ENCODE results near the gene PACC1.
A peak's percentile ranks its signal among the peaks of the same experiment; 100 is the strongest.
"Not testable (repeated sequence)": the region's sequence is repeated elsewhere in the genome, so short reads cannot be mapped to it uniquely, and the experiment has no call there.

The PACC1 gene

DNA sequence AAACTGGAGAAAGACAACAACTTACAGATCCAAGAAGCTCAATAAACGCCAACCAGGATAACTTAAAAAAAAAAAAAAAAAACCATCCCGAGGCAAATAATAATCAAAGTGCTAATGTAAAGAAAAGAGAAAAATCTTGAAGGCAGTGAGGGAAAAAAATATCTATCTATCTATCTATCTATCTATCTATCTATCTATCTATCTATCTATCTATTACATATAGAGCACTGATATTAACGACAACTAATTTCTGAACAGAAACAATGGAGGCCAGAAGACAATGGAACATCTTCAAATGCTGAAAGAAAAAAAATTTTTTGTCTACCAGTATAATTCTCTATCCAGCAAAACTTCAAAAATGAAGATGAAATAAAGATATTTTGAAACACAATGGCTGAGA, 18.0 kb downstream of the PACC1 start (continued):
- TF ChIP-seq, protein P1, sequence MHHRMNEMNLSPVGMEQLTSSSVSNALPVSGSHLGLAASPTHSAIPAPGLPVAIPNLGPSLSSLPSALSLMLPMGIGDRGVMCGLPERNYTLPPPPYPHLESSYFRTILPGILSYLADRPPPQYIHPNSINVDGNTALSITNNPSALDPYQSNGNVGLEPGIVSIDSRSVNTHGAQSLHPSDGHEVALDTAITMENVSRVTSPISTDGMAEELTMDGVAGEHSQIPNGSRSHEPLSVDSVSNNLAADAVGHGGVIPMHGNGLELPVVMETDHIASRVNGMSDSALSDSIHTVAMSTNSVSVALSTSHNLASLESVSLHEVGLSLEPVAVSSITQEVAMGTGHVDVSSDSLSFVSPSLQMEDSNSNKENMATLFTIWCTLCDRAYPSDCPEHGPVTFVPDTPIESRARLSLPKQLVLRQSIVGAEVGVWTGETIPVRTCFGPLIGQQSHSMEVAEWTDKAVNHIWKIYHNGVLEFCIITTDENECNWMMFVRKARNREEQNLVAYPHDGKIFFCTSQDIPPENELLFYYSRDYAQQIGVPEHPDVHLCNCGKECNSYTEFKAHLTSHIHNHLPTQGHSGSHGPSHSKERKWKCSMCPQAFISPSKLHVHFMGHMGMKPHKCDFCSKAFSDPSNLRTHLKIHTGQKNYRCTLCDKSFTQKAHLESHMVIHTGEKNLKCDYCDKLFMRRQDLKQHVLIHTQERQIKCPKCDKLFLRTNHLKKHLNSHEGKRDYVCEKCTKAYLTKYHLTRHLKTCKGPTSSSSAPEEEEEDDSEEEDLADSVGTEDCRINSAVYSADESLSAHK (tag by site-specific recombination; IDR thresholded peaks at IDR 0.05) = no peak

DNA sequence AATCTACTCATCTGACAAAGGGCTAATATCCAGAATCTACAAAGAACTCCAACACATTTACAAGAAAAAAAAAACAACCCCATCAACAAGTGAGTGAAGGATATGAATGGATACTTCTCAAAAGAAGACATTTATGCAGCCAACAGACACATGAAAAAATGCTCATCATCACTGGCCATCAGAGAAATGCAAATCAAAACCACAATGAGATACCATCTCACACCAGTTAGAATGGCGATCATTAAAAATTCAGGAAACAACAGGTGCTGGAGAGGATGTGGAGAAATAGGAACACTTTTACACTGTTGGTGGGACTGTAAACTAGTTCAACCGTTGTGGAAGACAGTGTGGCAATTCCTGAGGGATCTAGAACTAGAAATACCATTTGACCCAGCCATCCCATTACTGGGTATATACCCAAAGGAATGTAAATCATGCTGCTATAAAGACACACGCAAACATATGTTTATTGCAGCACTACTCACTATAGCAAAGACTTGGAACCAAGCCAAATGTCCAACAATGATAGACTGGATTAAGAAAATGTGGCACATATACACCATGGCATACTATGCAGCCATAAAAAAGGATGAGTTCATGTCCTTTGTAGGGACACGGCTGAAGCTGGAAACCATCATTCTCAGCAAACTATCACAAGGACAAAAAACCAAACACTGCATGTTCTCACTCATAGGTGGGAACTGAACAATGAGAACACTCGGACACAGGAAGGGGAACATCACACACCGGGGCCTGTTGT, 18.8 kb downstream of the PACC1 start:
- CTCF ChIA-PET; H3K27ac ChIP-seq (ENCODE audit: extremely low read depth, low read depth, low read length); H3K4me3 ChIP-seq (ENCODE audit: low read depth, low read length); H3K4me1 ChIP-seq (ENCODE audit: control insufficient read depth, insufficient read depth, low read length); POLR2A ChIA-PET; H3K9me3 ChIP-seq (ENCODE audit: control insufficient read depth, insufficient read depth, low read depth, low read length): not testable (repeated sequence)
- H3K36me3 ChIP-seq (ENCODE audit: control insufficient read depth in 2 of 2, insufficient read depth in 1 of 2, low read length in 2 of 2) = peaks cover 0 to 16% of the 10 kb centered on the region in 2 experiments; a peak in 1 of 3 replicates
- TF ChIP-seq SCRT1 (tag by site-specific recombination; IDR thresholded peaks at IDR 0.05; ENCODE audit: borderline replicate concordance) (0 out of 2 replicates have a peak, but pooled peaks have one; percentile 56), ZNF146 (tag by site-specific recombination; IDR thresholded peaks at IDR 0.05) (peak; percentile 83), SCRT2 (tag by site-specific recombination; IDR thresholded peaks at IDR 0.05) (peak; percentile 56)

DNA sequence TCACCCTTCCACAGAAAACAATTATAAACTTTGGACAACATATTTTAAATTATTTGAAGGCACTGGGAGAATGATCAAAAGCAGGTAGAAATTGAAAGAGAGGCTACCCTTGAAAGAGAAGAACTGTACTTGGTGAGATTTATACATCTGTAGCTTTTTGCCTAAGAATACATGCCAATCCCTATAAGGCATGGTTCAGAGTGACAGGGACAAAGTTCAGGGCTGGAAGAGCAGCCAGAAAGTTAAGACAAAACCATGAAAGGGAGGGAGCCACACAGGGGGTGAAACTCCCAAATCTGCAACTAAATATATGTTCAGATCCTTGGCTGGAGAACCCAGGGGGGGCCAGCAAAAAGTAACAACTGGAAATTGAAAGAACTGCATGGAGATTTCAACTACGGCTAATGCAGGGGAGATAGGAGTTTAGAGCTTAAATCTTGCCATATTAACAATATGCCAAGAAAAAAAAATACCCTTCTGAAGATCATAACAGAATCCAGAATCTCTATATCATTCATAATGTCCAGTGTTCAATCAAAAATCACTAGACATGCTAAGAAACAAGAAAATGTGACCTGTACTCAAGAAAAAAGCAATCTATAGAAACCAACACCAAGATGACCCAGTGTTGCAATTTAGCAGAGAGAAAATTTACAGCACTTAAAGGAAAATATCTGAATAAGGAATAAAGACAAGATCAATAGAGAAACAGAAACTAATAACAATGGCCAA, 25.5 kb downstream of the PACC1 start:
- Histone ChIP-seq H3K4me3 (ENCODE audit: low read depth, low read length) (no peak overlapping the region), H3K4me1 (ENCODE audit: control insufficient read depth, insufficient read depth, low read length) (no peaks in the 10 kb centered on the region), H3K36me3 (ENCODE audit: control insufficient read depth in 2 of 2, insufficient read depth in 1 of 2, low read length in 2 of 2) (peaks cover 5 to 32% of the 10 kb centered on the region in 2 experiments; a peak in 2 of 3 replicates), H3K9me3 (ENCODE audit: control insufficient read depth, insufficient read depth, low read depth, low read length) (no peaks in the 10 kb centered on the region), H3K27ac (ENCODE audit: extremely low read depth, low read depth, low read length) (no peak overlapping the region)
- CTCF ChIA-PET = interaction anchor here (0.5 kb wide), 1 partner anchor 68 kb away, joined by 4 read pairs; no protein-coding TSS in a partner anchor
- POLR2A ChIA-PET = no interaction called here
- TF ChIP-seq, protein P2, sequence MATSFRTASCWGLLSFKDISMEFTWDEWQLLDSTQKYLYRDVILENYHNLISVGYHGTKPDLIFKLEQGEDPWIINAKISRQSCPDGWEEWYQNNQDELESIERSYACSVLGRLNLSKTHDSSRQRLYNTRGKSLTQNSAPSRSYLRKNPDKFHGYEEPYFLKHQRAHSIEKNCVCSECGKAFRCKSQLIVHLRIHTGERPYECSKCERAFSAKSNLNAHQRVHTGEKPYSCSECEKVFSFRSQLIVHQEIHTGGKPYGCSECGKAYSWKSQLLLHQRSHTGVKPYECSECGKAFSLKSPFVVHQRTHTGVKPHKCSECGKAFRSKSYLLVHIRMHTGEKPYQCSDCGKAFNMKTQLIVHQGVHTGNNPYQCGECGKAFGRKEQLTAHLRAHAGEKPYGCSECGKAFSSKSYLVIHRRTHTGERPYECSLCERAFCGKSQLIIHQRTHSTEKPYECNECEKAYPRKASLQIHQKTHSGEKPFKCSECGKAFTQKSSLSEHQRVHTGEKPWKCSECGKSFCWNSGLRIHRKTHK (tag by site-specific recombination; IDR thresholded peaks at IDR 0.05) = peak; percentile 93
- TF ChIP-seq SP3 (tag by site-specific recombination; IDR thresholded peaks at IDR 0.05) = no peak

DNA sequence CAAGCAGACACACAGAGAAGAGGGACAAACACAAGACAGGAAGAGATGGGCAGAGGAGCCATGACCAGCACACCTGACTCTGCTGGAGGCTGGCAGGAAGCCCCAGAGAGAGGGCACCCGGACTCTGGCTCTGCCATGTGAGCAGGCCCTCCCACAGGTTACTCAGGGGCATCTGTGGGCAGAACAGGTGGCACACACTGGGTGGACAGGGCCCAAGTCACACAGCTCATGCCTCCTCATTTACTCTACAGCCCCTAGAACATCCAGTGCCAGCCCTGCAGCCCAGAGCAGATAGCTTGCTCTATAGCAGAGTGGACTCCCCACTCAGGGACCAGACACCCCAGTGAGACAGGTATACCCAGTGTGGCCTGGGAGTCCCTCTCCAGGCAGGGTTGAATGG, 28.7 kb downstream of the PACC1 start:
- ChIA-PET POLR2A (no interaction called here), CTCF (no interaction called here)
- no peak overlapping the region for H3K4me3 ChIP-seq (ENCODE audit: low read depth, low read length)
- H3K4me1 ChIP-seq (ENCODE audit: control insufficient read depth, insufficient read depth, low read length) = no peaks in the 10 kb centered on the region
- no peaks in the 10 kb centered on the region for H3K9me3 ChIP-seq (ENCODE audit: control insufficient read depth, insufficient read depth, low read depth, low read length)
- no peak overlapping the region for H3K27ac ChIP-seq (ENCODE audit: extremely low read depth, low read depth, low read length)
- peaks cover 5 to 57% of the 10 kb centered on the region in 2 experiments; a peak in 2 of 3 replicates for H3K36me3 ChIP-seq (ENCODE audit: control insufficient read depth in 2 of 2, insufficient read depth in 1 of 2, low read length in 2 of 2)
- TF ChIP-seq ZNF394 (tag by site-specific recombination; IDR thresholded peaks at IDR 0.05; ENCODE audit: borderline replicate concordance) (no peak), ZNF311 (tag by site-specific recombination; IDR thresholded peaks at IDR 0.05; ENCODE audit: borderline replicate concordance) (no peak), ZFHX2 (tag by site-specific recombination; conservative IDR thresholded peaks at IDR 0.05) (no peak), OVOL3 (tag by site-specific recombination; IDR thresholded peaks at IDR 0.05) (no peak), ZXDB (tag by site-specific recombination; IDR thresholded peaks at IDR 0.05) (no peak)
- TF ChIP-seq, protein P3, sequence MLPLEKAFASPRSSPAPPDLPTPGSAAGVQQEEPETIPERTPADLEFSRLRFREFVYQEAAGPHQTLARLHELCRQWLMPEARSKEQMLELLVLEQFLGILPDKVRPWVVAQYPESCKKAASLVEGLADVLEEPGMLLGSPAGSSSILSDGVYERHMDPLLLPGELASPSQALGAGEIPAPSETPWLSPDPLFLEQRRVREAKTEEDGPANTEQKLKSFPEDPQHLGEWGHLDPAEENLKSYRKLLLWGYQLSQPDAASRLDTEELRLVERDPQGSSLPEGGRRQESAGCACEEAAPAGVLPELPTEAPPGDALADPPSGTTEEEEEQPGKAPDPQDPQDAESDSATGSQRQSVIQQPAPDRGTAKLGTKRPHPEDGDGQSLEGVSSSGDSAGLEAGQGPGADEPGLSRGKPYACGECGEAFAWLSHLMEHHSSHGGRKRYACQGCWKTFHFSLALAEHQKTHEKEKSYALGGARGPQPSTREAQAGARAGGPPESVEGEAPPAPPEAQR (tag by site-specific recombination; IDR thresholded peaks at IDR 0.05) = no peak
- TF ChIP-seq, protein P4, sequence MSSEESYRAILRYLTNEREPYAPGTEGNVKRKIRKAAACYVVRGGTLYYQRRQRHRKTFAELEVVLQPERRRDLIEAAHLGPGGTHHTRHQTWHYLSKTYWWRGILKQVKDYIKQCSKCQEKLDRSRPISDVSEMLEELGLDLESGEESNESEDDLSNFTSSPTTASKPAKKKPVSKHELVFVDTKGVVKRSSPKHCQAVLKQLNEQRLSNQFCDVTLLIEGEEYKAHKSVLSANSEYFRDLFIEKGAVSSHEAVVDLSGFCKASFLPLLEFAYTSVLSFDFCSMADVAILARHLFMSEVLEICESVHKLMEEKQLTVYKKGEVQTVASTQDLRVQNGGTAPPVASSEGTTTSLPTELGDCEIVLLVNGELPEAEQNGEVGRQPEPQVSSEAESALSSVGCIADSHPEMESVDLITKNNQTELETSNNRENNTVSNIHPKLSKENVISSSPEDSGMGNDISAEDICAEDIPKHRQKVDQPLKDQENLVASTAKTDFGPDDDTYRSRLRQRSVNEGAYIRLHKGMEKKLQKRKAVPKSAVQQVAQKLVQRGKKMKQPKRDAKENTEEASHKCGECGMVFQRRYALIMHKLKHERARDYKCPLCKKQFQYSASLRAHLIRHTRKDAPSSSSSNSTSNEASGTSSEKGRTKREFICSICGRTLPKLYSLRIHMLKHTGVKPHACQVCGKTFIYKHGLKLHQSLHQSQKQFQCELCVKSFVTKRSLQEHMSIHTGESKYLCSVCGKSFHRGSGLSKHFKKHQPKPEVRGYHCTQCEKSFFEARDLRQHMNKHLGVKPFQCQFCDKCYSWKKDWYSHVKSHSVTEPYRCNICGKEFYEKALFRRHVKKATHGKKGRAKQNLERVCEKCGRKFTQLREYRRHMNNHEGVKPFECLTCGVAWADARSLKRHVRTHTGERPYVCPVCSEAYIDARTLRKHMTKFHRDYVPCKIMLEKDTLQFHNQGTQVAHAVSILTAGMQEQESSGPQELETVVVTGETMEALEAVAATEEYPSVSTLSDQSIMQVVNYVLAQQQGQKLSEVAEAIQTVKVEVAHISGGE (tag by site-specific recombination; conservative IDR thresholded peaks at IDR 0.05; ENCODE audit: low read depth) = no peak
- TF ChIP-seq, protein P5, sequence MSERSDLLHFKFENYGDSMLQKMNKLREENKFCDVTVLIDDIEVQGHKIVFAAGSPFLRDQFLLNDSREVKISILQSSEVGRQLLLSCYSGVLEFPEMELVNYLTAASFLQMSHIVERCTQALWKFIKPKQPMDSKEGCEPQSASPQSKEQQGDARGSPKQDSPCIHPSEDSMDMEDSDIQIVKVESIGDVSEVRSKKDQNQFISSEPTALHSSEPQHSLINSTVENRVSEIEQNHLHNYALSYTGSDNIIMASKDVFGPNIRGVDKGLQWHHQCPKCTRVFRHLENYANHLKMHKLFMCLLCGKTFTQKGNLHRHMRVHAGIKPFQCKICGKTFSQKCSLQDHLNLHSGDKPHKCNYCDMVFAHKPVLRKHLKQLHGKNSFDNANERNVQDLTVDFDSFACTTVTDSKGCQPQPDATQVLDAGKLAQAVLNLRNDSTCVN (tag by site-specific recombination; optimal IDR thresholded peaks at IDR 0.05) = no peak
- TF ChIP-seq, protein P6, sequence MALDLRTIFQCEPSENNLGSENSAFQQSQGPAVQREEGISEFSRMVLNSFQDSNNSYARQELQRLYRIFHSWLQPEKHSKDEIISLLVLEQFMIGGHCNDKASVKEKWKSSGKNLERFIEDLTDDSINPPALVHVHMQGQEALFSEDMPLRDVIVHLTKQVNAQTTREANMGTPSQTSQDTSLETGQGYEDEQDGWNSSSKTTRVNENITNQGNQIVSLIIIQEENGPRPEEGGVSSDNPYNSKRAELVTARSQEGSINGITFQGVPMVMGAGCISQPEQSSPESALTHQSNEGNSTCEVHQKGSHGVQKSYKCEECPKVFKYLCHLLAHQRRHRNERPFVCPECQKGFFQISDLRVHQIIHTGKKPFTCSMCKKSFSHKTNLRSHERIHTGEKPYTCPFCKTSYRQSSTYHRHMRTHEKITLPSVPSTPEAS (tag by site-specific recombination; IDR thresholded peaks at IDR 0.05) = no peak

Measured in HEK293 (cell line).